ENCODE data around the gene S100G.
A peak's percentile ranks its signal among the peaks of the same experiment; 100 is the strongest.
"Not testable (repeated sequence)": the region's sequence is repeated elsewhere in the genome, so short reads cannot be mapped to it uniquely, and the experiment has no call there.

The S100G gene, protein sequence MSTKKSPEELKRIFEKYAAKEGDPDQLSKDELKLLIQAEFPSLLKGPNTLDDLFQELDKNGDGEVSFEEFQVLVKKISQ
- total RNA-seq: 0 reads per million in 4 donors

DNA sequence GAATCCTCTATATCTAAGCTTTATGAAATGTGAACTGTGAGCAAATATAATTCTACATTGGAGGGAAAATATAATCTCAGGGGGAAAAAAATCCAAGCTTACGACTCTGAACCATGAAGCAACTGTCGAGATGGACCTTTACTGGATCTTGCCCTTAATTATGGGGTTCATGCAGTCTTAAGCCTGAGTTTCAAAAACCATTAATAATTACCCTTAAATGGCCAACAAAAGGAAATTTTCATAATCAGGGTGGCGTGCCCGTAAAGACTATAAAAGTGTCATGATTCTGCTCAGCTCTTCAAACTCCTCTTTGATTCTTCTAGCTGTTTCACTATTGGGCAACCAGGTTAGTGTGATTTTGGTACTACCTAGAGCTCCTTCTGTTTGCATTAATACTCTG lies at the start of gene S100G:
Gene S100G, plus strand, starts transcription at position 301 of the 400 bp plus-strand sequence. CDS start 849 bp downstream, outside the sequence.
- DNase-seq: no peak

DNA sequence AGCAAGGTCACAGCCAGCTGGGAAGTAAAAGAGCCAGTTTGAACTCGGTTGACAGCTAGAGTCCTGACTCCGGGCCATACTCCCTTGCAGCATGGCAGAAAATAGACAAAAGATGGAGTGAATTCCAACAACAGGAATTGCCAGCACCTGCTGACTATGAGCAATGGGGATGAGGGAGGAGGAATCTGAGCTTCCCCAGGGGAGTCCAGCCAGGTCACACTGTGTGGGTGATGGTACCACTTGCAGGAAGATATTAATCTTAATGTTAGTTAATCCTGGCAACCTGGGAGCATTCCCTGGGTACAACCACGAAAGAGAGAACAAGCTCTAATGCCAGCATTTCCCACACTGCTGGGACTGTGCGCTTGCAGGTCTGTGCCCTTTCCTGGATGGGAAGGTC lies 48.1 kb upstream of the S100G start:
- no peak for DNase-seq

DNA sequence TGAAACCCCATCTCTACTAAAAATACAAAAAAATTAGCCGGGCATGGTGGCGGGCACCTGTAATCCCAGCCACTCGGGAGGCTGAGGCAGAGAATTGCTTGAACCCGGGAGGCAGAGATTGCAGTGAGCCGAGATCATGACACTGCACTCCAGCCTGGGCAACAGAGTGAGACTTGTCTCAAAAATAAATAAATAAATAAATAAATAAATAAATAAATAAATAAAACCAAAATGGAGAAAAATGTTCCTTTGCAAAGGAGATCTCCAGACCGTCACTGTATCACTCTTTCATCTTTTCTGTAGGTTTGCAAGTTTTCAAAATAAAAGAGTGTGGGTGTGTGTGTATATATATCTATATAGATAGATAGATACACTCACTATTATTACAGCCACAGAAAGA lies 46.7 kb upstream of the S100G start:
- not testable (repeated sequence) for DNase-seq

DNA sequence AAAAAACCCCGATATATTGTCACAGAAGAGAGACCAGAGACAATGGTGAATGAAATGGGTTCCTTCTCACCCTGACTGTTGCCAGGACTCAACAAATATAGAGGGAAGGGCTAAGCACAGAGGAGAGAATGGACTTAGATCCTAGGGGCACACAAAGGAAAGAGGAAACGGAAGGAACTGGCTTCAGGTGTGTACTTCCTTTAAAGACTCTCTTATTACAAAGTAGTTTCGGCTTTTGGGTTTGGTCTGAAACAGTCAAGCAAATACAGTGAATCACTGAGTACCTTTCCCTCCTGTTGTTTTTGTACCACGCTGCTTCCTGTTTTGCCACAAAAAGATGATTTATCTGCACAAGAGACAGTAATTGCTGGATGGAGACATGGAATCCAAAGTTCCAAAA lies 46.1 kb upstream of the S100G start:
- DNase-seq: peak in 1 of 5 donors; percentile 36

DNA sequence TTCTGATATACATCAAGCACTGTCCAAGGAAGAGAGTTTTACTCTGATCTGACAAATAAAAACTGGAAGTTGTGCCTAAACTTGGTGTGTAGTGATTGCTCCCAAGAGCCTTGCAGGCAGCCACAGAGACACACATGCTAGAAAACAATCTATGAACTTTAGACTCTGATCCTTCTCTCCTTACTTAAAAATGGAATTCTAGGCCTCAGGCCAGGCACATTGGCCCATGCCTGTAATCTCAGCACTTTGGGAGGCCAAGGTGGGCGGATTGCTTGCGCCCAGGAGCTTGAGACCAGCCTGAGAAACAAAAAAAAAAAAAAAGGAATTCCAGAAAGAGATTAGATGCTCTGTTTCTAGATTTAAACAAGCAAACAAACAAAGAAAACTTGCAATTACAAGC lies 45.6 kb upstream of the S100G start:
- no peak for DNase-seq

DNA sequence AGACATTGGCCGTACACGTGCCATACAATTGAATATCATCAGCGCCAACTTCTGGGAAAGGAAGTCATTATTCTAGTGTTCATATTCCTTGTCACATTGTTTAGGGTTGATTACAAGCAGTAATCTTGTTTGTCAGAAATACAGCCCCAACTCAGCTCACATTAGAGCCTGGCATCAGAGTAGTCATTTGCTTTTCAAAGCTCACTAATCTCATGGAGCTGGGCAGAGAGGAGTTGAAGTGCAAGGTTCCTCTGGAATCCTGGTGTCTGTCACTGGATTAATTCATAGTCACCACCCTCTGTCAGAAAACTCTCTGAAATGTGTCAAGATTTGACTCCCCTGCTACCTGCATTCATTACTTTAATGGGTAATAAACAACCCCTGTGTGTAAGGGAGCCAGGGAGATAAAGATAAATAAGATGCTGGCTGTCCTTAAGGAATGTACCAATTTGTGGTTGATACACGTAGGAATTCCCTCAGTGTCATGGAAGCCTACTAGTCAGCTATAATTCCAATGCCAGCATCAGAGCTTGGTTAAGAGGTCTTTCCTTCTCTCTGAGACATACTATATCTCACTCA lies 43.7 kb upstream of the S100G start:
- DNase-seq: no peak

DNA sequence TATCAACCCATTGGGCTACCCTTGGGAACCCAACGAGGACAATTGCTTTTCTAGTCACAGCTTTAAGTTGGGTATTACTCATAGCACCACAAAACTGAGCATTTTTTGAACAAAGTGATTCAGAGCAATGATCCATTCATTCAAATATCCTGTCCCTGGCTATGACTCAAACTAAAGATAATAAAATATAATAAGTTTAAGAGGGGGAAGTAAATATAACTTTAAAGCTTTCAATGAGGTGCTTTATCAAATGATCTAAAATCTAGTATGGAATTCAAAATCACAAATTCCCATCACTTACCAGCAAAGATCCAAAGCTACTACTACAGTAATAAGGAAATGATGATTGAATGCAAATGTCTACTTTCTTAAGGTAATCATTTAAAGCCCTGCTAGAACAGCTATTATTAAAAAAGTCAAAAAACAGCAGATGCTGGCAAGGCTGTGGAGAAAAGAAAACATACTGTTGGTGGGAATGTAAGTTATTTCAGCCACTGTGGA lies 39.8 kb upstream of the S100G start:
- no peak for DNase-seq

DNA sequence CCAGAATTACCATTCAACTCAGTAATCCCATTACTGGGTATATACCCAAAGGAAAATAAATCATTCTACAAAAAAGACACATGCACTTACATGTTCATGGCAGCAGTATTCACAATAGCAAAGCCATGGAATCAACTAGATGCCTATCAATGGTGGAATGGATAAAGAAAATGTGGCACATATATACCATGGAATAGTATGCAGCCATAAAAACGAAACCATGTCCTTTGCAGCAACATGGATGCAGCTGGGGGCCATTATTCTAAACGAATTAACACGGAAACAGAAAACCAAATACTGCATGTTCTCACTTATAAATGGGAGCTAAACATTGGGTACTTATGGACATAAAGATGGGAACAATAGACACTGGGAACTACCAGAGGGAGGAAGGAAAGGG lies 39.3 kb upstream of the S100G start:
- not testable (repeated sequence) for DNase-seq

DNA sequence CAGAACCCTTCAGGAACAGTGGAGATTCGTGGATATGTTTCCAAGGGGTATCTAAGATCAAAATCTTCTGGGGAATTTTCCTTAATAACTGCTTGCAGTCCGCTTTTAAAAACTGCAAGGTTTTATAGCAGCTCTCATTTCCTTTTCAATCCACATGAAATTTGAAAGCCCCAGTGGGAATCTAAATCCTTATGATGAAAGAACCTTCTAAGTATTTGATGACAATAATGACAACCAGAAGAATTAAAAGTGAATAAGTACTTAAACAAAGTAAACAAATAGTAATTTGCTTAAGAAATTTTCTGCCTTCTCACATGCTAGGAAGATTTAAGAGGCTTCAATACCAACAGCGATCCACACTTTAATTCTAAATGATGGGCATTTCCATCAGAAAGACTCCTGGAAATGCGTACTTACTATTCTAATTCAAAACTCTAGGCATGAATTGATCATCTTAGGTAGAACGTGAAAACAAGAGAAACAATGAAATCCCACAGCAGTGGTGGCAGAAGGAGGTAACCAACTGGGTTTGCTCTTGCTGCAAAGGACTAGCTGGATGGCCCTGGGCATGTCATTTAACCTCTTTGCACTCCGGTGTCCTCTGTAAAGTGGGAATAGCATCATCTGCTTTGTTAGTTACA lies 37.6 kb upstream of the S100G start:
- DNase-seq: no peak

DNA sequence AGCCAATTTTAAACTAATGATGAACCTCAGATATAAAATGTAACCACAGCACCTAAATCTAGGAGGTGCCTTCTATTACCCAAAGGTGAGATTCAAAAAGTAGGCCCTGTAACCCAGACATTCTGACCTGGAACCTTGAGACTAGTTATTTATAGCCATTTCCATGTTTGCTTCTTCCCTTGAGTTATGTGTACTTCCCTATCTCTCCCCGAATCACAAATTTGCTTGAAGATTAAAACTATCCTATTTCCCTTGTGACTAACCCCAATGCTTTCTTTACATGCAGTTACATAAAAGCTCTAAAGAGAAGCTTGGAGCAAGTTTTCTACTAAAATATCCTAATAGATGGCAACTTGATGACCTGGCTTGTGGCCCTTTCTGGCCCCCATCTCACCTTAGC lies 32.6 kb upstream of the S100G start:
- DNase-seq: no peak

DNA sequence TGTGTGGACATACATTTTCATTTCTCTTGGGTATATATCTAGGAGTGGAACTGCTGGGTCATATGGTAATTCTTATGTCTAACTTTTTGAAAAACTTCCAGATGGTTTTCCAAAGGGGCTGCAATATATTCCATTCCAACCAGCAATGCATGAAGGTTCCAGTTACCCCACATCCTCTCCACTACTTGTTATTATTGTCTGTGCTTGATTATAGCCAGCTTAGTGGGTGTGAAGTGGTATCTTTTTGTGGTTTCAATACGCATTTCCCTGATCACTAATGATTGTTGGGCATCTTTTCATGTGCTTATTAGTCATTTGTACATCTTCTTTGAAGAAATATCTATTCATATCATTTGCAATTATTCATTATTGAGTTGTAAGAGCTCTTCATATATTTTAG lies 31.5 kb upstream of the S100G start:
- DNase-seq: no peak

DNA sequence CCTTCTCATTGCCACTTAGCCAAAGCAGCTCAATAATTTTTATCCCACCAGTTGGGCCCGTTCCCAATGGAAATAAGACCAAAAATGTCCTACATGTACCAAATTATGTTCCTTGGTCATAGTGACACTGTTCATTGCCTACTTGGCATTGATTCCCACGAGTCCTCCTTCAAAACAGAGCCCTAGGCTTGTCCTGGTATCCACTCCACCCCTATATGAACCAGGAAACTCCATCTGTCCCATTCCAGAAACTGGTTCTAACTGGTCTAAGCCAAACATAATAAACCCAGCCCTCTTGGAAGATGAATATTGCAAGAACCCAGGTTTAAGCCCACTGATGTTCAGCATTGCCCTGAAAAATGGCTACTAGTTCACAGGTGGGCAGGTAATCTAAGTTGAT lies 30.9 kb upstream of the S100G start:
- no peak for DNase-seq

DNA sequence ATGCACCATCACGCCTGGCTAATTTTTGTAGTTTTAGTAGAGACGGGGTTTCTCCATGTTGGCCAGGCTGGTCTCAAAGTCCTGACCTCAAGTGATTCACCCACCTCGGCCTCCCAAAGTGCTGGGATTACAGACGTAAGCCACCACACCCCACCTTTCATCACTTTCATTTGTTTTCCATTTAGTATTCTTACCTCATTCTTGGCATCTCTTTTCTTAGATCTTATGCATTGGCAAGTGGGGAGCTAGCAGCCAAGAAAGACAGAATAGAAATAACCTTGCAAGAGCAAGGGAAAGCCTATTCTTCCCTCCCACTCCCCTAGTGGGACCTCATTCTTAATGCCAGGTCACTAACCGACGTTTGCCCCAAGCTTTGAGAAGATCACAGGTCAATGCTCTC lies 21.4 kb upstream of the S100G start:
- DNase-seq: not testable (repeated sequence)

DNA sequence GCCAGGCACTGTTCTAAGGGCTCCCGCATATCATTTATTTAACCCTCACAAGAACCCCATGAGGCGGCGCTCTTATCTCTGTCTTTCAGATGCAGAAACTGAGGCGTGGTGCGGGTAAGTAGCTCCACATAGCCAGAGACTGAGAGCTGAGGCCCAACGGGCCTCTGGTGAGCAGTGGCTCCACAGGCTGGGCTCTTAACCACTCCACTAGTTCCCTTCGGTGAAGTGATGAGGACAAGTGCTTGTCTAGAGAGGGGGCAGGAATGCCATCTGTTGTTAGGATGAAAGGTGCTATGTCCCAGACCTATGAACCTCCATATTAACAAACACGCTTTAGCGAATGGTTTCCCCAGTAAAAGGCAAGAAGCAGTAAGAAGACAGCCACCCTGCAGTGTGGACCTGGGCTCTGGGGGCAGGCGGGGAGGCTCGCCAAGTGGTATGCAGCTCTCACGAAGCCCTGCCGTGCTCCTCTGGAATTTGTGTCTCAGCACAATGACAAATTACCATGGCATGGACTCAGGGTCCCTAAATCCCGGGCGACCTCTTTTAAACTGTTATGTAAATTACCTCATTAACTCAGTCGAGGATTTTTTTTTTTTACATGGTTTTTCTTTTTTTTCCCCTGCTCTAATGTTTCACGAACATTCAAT lies 20.9 kb upstream of the S100G start:
- no peak for DNase-seq

DNA sequence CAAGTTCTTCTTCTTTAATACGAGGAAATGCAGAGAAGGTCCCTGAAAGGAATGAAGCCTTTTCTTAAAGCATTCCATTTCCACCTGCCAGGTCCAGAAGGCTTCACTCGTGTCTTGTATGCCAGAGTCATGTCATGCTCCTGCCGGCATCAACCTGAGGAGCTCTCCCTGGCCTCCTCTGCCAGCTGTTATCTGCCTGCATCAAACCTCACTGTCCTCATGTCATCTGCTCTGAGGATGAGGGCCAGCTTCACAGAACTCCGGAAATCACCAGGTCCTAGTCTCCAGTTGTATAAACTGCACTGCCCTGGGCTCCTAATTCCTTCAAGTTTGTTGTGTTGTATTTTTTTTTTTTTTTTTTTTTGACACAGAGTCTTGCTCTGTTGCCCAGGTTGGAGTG lies 20.0 kb upstream of the S100G start:
- DNase-seq: no peak

DNA sequence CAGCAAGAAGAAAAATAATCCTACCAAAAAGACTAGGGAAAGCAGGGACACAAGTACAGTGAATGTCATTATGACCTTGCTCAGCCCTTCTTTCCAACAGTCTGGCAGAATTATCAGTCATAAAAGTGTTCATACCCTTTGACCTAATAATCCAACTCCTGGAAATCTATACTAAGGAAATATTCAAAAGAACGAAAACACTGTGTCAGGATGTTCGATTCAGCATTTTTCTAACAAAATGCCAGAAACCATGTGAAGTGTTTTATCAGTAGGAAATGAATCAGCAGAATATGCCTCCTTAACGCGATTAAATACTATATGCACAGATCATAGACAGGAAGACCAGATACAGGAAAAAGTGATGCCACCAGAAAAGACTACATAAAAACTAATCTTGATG lies 16.2 kb upstream of the S100G start:
- DNase-seq: no peak

DNA sequence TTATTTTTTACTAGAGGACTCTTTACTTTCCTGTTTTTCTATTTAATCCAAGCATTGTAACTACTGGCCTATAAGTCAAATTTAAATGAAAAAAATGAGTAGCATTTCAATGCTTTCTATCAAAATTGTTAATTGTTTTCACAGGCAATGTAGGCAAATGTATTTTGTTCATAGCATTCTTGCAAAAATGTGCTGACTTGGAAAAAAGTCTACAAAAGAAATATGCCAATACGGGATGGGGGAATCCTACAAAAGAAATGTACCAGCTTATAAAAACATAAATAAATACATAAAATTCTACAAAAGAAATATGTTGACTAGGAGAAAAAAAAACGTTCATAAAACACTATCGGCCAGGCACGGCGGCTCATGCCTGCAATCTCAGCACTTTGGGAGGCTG lies 14.9 kb upstream of the S100G start:
- no peak for DNase-seq

DNA sequence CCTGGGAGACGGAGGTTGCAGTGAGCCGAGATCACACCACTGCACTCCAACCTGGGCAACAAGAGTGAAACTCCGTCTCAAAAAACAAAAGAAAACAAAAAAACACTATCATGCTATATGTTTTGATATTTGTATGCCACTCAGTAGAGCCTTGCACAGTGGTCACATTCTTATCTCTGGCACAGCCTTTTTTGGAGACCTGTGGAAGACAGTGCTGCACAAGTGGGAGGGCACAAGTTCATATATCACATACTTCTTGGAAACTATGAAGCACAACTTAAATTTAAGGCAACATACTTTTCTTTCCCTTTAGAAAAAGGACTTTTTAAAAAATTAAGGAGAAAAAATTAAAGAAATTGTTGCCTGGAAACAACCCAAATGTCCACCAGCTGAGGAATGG lies 14.4 kb upstream of the S100G start:
- no peak for DNase-seq

DNA sequence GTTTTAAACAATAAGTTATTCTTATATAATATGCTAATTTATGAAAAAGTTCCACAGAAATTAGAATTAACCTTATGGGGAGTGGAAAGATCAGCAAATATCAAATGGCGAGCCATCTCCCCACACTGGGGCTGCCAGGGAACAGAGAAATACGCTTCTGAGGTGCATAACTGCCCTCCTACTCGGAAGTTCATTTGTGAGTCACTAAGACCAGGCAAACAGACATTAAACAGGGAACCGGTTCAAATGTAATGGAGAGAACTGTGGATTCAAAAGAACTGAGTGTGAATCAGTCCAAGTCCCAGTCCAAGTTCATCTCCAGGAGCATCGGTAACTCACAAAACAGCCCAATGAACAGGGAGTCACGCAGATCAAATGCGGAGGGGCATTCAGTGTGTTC lies 11.4 kb upstream of the S100G start:
- no peak for DNase-seq

DNA sequence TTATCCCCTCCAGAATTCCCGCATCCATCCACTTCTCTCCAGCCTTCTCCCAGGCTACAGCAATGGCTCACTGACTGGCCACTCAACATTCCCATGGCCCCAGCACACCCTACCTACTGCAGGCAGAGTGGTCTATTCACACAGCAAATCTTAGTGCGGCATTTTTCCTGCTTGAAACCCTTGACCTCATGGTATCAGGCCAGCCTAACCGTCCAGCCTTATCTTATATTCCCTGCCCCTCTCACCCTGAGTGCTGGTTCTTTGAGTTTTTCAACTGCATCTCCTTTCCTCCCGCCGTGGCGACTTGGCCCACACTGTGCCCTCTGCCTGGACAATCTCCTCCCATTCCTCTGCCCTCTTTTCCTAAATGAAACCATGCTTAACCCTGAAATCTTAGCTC lies 10.0 kb upstream of the S100G start:
- no peak for DNase-seq

DNA sequence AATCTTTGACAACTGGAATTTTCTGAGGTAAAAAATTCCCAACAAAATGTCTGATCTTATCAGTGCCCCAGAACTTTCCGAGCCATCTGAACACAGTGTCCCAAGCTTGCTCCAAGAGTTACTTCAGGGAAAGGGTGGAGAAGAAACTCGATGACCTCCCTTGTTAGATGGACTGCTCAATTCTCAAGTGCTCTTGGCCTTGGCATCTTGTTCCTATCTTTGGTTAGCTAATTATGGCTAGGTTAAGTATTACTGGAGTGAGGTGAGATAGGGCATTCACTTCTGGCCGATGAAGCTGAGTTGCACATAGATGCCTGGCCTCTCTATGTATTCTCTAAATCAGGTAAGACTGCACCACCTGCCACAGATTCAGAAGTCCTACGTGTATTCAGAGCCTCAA lies 9.1 kb upstream of the S100G start:
- DNase-seq: no peak

DNA sequence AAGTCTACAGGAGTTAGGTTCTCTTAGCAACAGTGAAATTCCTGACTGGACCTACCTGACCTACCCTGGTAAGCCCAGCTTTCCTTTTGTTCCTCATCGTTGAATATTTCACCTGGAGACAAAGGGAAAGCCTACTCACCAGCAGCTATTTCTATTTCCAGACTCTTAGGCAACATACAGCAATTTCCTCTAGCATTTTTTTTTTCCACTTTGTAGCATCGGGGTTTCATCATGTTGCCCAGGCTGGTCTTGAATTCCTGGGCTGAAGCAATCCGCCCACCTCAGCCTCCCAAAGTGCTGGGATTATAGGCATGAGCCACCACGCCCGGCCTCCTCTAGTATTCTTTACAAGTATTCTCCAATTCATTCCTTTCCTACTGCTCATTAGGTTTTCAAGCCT lies 6.8 kb upstream of the S100G start:
- no peak for DNase-seq

DNA sequence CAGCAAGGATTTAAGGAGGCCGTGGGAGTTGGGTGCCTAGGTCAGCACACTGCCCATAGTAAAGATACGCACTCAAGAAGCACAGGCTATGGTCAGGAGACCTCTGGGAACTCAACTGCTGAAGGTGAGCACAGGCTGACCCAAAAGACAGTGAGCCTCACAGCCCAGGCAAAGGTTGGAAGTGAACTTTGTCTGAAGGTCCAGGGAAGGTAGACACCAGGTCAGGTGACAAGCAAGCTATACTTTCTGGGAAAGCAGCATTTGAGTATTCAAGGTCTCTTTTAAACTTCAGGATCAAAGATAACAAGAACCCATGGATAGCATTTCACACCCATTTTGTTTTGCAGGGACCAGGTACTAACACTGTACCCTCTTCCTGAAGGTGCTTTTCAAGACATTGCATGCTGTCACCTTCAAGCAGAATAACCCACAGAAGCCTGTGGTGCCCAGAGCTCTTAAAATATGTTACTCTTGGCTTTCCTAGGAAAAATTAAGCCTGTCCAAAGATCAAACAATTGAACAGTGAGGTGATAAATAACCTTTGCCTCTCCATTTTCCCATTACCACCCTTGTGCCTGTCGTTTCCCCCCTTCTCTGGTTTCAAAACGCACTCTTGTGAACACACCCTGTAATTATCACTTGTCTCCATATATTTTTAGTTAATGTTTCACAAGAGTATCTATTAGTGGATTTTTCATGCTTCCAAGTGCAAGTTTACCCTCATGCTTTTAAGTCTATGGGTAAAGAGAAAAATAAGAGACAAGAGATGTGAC lies 3.4 kb upstream of the S100G start:
- no peak for DNase-seq

Data from T-helper 1 cell (primary cell).